ENCODE measurements around the gene MKLN1.

DNA sequence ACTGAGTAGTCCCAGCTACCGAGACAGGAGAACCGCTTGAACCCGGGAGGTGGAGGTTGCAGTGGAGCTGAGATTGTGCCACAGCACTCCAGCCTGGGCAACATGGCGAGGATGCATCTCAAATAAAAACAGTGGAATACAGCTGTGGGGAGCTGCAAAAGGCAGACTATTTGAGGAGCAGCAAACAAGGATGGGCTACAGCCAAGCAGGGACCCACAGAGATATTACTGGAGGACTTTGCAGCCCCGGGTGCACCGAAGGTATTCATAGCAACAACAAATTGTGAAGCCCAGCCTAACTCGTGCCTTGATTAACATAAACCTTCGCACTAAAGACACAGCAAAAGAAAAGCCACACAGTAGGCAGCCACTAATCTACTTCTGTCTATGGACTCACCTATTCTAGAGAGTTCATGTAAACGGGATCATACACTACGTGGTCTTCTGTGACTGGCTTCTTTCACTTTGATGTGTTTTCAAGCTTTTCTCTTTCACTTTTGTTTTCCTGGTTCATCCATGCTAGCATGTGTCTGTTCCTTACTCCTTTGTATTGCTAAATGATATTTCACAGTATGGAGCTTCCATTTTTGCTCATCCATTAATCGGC is 194.8 kb downstream of the MKLN1 start:
- TF ChIP-seq, protein P1, sequence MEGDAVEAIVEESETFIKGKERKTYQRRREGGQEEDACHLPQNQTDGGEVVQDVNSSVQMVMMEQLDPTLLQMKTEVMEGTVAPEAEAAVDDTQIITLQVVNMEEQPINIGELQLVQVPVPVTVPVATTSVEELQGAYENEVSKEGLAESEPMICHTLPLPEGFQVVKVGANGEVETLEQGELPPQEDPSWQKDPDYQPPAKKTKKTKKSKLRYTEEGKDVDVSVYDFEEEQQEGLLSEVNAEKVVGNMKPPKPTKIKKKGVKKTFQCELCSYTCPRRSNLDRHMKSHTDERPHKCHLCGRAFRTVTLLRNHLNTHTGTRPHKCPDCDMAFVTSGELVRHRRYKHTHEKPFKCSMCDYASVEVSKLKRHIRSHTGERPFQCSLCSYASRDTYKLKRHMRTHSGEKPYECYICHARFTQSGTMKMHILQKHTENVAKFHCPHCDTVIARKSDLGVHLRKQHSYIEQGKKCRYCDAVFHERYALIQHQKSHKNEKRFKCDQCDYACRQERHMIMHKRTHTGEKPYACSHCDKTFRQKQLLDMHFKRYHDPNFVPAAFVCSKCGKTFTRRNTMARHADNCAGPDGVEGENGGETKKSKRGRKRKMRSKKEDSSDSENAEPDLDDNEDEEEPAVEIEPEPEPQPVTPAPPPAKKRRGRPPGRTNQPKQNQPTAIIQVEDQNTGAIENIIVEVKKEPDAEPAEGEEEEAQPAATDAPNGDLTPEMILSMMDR (IDR thresholded peaks at IDR 0.05) = no peak
- no peak for TF ChIP-seq NR3C1 (IDR thresholded peaks at IDR 0.05)
